H9 (cell line): ENCODE results near the gene EPS15. TPM values are rescaled to one million over a fixed set of nuclear protein-coding genes. Genes with fewer than 3 reads are reported as not detected.

ENCODE experiments used
- DNase-seq: peaks from one replicate; pipeline ENCODE4 v3.0.0-alpha.2; 2017
- H2AFZ ChIP-seq: one replicate; pipeline ENCODE4 v1.6.1; 2013; ENCODE audit warnings: mild to moderate bottlenecking, low read length, control low read depth, moderate library complexity
- H2AK5ac ChIP-seq: 2 replicates; pipeline ENCODE4 v1.6.1; 2013; ENCODE audit warnings: low read length, control low read depth, mixed read lengths; ENCODE audit not compliant: insufficient read length
- H2BK120ac ChIP-seq: one replicate; pipeline ENCODE4 v1.6.1; 2013; ENCODE audit warnings: low read depth, mild to moderate bottlenecking, low read length, control low read depth, inconsistent platforms; ENCODE audit not compliant: poor library complexity, severe bottlenecking
- H2BK12ac ChIP-seq: 2 replicates; pipeline ENCODE4 v1.6.1; 2013; ENCODE audit warnings: low read length, control low read depth, mixed read lengths, low read depth; ENCODE audit not compliant: insufficient read length
- H2BK15ac ChIP-seq: 2 replicates; pipeline ENCODE4 v1.6.1; 2013; ENCODE audit warnings: low read depth, low read length, control low read depth
- H2BK20ac ChIP-seq: one replicate; pipeline ENCODE4 v1.6.1; 2013; ENCODE audit warnings: low read depth, mild to moderate bottlenecking, low read length, control low read depth, inconsistent platforms; ENCODE audit not compliant: poor library complexity, severe bottlenecking
- H2BK5ac ChIP-seq: 2 replicates; pipeline ENCODE4 v1.6.1; 2013; ENCODE audit warnings: low read length, control low read depth, mixed read lengths; ENCODE audit not compliant: insufficient read length
- H3K14ac ChIP-seq: 2 replicates; pipeline ENCODE4 v1.6.1; 2013; ENCODE audit warnings: low read length, control low read depth; ENCODE audit not compliant: insufficient read depth
- H3K18ac ChIP-seq: 2 replicates; pipeline ENCODE4 v1.6.1; 2013; ENCODE audit warnings: low read depth, mild to moderate bottlenecking, mixed read lengths, low read length, control low read depth; ENCODE audit not compliant: insufficient read length
- H3K23ac ChIP-seq: 2 replicates; pipeline ENCODE4 v1.6.1; 2013; ENCODE audit warnings: low read length, control low read depth, mixed read lengths, low read depth; ENCODE audit not compliant: insufficient read length
- H3K23me2 ChIP-seq: 2 replicates; pipeline ENCODE4 v1.6.1; 2013; ENCODE audit warnings: low read depth, mild to moderate bottlenecking, mixed read lengths, low read length, control low read depth; ENCODE audit not compliant: insufficient read length, poor library complexity, severe bottlenecking
- H3K27ac ChIP-seq: 2 replicates; pipeline ENCODE4 v1.5.1; 2013; ENCODE audit warnings: low read length, control low read depth, mixed read lengths, low read depth; ENCODE audit not compliant: insufficient read length
- H3K27me3 ChIP-seq: 2 replicates; pipeline ENCODE4 v1.6.1; 2013; ENCODE audit warnings: low read length, control low read depth, inconsistent platforms; ENCODE audit not compliant: insufficient read depth
- H3K4ac ChIP-seq: 2 replicates; pipeline ENCODE4 v1.6.1; 2013; ENCODE audit warnings: low read depth, mild to moderate bottlenecking, control low read depth, inconsistent platforms, low read length, moderate library complexity
- H3K4me1 ChIP-seq: 2 replicates; pipeline ENCODE4 v1.6.1; 2013; ENCODE audit warnings: low read length, control low read depth, inconsistent platforms; ENCODE audit not compliant: insufficient read depth
- H3K4me2 ChIP-seq: 2 replicates; pipeline ENCODE4 v1.6.1; 2013; ENCODE audit warnings: low read length, control low read depth, mixed read lengths; ENCODE audit not compliant: insufficient read length, insufficient read depth
- H3K56ac ChIP-seq: 2 replicates; pipeline ENCODE4 v1.6.1; 2013; ENCODE audit warnings: low read depth, mild to moderate bottlenecking, mixed read lengths, low read length, control low read depth; ENCODE audit not compliant: insufficient read length
- H3K79me1 ChIP-seq: 2 replicates; pipeline ENCODE4 v1.6.1; 2013; ENCODE audit warnings: low read depth, mild to moderate bottlenecking, moderate library complexity, low read length, control low read depth, inconsistent platforms; ENCODE audit not compliant: insufficient read depth, poor library complexity, severe bottlenecking
- H3K79me2 ChIP-seq: 2 replicates; pipeline ENCODE4 v1.6.1; 2013; ENCODE audit warnings: low read length, control low read depth, inconsistent platforms; ENCODE audit not compliant: insufficient read depth
- H3K9ac ChIP-seq: 2 replicates; pipeline ENCODE4 v1.6.1; 2013; ENCODE audit warnings: low read length, control low read depth, mixed read lengths; ENCODE audit not compliant: insufficient read length; ENCODE audit errors: extremely low read depth
- H3K9me3 ChIP-seq: one replicate; pipeline ENCODE4 v1.6.1; 2013; ENCODE audit warnings: low read depth, low read length, inconsistent platforms; ENCODE audit not compliant: control insufficient read depth
- H3T11ph ChIP-seq: one replicate; pipeline ENCODE4 v1.6.1; 2013; ENCODE audit warnings: mild to moderate bottlenecking, low read length, control low read depth, inconsistent platforms
- H4K20me1 ChIP-seq: one replicate; pipeline ENCODE4 v1.6.1; 2013; ENCODE audit not compliant: control insufficient read depth, insufficient read length, insufficient read depth
- H4K5ac ChIP-seq: 2 replicates; pipeline ENCODE4 v1.6.1; 2013; ENCODE audit warnings: low read depth, mild to moderate bottlenecking, mixed read lengths, low read length, control low read depth; ENCODE audit not compliant: insufficient read length
- H4K8ac ChIP-seq: replicated peaks from 2 replicates; pipeline ENCODE4 v1.6.1; 2013; ENCODE audit warnings: low read length, control low read depth, mixed read lengths, low read depth; ENCODE audit not compliant: insufficient read length
- H4K91ac ChIP-seq: 2 replicates; pipeline ENCODE4 v1.6.1; 2013; ENCODE audit warnings: low read depth, mild to moderate bottlenecking, moderate library complexity, mixed read lengths, low read length, control low read depth; ENCODE audit not compliant: insufficient read length
- H3K27ac Mint-ChIP-seq, 3 experiments: 2 replicates in 2 of 3; 3 replicates in 1 of 3; pipeline ENCODE4 v1.8.0; 2020 to 2021; ENCODE audit warnings: mixed read lengths in 3 of 3, mild to moderate bottlenecking in 1 of 3, moderate library complexity in 1 of 3
- H3K27me3 Mint-ChIP-seq: 2 replicates; pipeline ENCODE4 v1.8.0; 2021; ENCODE audit warnings: low read depth, mild to moderate bottlenecking, moderate library complexity, mixed read lengths
- H3K36me3 Mint-ChIP-seq, 3 experiments: 2 replicates in 2 of 3; 3 replicates in 1 of 3; pipeline ENCODE4 v1.8.0; 2020 to 2021; ENCODE audit warnings: low read depth in 3 of 3, mixed read lengths in 3 of 3; ENCODE audit not compliant: insufficient read depth in 1 of 3
- H3K4me1 Mint-ChIP-seq, 2 experiments: 2 replicates each; pipeline ENCODE4 v1.8.0; 2020; ENCODE audit warnings: mixed read lengths in 2 of 2
- H3K4me3 Mint-ChIP-seq, 2 experiments: 2 replicates in 1 of 2; 3 replicates in 1 of 2; pipeline ENCODE4 v1.8.0; 2020 to 2021; ENCODE audit warnings: mild to moderate bottlenecking in 2 of 2, mixed read lengths in 2 of 2, moderate library complexity in 1 of 2
- H3K9me3 Mint-ChIP-seq, 2 experiments: 2 replicates in 1 of 2; 3 replicates in 1 of 2; pipeline ENCODE4 v1.8.0; 2020; ENCODE audit warnings: mild to moderate bottlenecking in 2 of 2, mixed read lengths in 2 of 2, moderate library complexity in 1 of 2
- WGBS: extraction: QIAGEN DNeasy Blood & Tissue Kit; methylation state at CpG from one replicate; pipeline ENCODE4 v1.1.7; 2013; ENCODE audit warnings: missing lambda C conversion rate, low lambda C conversion rate, mixed read lengths; ENCODE audit not compliant: insufficient read length; ENCODE audit errors: extremely low coverage; 5-methylcytosine and 5-hydroxymethylcytosine counted together
- total RNA-seq: library from RNA; stranded (reverse); gene quantifications from 2 replicates; pipeline ENCODE4 v1.2.1, GENCODE V29; 2021
- TF ChIP-seq, protein P1 (sequence below): fragments of 200-600 bp; sonication (generic); conservative IDR thresholded peaks from 3 replicates; pipeline ENCODE4 v1.8.0; 2021; ENCODE audit warnings: antibody characterized with exemption, mild to moderate bottlenecking

Gene EPS15
- total RNA-seq, 1 experiment from 2014 or later: 44.1 TPM

DNA sequence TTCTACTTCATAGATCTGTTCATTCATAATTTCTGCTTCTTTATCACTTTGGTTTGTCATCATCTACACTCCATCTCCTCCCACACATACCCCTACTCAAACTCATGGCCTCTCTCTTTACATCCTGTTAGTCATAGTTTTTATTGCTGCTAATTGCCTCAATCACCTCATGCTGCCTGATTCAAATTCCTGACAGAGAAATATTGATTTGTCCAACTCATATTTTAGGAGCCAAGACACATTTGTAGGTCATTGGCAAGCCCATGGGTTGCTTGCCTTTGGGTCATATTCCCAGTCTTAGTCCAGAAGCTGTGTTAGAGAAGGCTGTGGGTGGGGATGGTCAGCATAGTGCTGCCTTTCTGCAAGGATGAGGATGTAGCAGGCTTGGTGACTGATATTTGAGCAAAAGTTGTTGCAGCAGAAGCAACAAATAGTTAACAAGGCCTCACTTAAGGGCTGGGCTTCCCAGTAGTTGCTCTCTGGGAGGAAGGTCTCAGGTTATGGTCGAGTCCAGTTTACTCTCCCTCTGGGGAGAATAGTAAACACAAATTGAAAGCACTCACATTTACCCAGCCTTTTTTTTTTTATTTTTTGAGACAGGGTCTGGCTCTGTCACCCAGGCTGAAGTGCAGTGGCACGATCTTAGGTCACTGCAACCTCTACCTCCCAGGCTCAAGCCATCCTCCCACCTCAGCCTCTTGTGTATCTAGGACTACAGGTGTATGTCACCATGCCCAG is 22.4 kb upstream of the EPS15 start:
- H2AFZ ChIP-seq: no peak overlapping the region

More for the DNA sequence above, 22.4 kb upstream of the EPS15 start:
- H3K9me3 ChIP-seq: no peaks in the 10 kb centered on the region
- no peaks in the 10 kb centered on the region for H4K20me1 ChIP-seq
- H2BK15ac ChIP-seq: no peak overlapping the region
- H2BK12ac ChIP-seq: no peak overlapping the region
- H3K4me1 ChIP-seq: no peaks in the 10 kb centered on the region
- Mint-ChIP-seq H3K27ac (no peak overlapping the region; a peak in 1 of 7 replicates), H3K36me3 (no peaks in the 10 kb centered on the region), H3K27me3 (no peaks in the 10 kb centered on the region), H3K4me1 (peaks cover 4 to 6% of the 10 kb centered on the region in 2 experiments; a peak in 3 of 4 replicates), H3K9me3 (peaks cover 2 to 6% of the 10 kb centered on the region in 2 experiments; a peak in 3 of 5 replicates), H3K4me3 (no peak overlapping the region)
- H2BK120ac ChIP-seq: no peak overlapping the region
- H3K9ac ChIP-seq: no peak overlapping the region
- no peak overlapping the region for H2BK5ac ChIP-seq
- no peak overlapping the region for H3K27ac ChIP-seq
- H3T11ph ChIP-seq: no peak overlapping the region
- no peak overlapping the region for H3K56ac ChIP-seq
- no peaks in the 10 kb centered on the region for H3K79me1 ChIP-seq
- WGBS: no CpG with 5 or more reads among the region's 2 CpGs
- no peak overlapping the region for H4K5ac ChIP-seq
- DNase-seq: no peak
- no peak overlapping the region for H3K4me2 ChIP-seq
- no peak overlapping the region for H4K91ac ChIP-seq
- no peak overlapping the region for H3K23ac ChIP-seq
- no peak overlapping the region for H3K18ac ChIP-seq
- no peaks in the 10 kb centered on the region for H3K27me3 ChIP-seq
- H3K79me2 ChIP-seq: no peaks in the 10 kb centered on the region
- no peak overlapping the region for H2BK20ac ChIP-seq
- H2AK5ac ChIP-seq: no peak overlapping the region
- TF ChIP-seq, protein P1, sequence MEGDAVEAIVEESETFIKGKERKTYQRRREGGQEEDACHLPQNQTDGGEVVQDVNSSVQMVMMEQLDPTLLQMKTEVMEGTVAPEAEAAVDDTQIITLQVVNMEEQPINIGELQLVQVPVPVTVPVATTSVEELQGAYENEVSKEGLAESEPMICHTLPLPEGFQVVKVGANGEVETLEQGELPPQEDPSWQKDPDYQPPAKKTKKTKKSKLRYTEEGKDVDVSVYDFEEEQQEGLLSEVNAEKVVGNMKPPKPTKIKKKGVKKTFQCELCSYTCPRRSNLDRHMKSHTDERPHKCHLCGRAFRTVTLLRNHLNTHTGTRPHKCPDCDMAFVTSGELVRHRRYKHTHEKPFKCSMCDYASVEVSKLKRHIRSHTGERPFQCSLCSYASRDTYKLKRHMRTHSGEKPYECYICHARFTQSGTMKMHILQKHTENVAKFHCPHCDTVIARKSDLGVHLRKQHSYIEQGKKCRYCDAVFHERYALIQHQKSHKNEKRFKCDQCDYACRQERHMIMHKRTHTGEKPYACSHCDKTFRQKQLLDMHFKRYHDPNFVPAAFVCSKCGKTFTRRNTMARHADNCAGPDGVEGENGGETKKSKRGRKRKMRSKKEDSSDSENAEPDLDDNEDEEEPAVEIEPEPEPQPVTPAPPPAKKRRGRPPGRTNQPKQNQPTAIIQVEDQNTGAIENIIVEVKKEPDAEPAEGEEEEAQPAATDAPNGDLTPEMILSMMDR: no peak
- H3K14ac ChIP-seq: no peak overlapping the region
- no peaks in the 10 kb centered on the region for H3K23me2 ChIP-seq
- H4K8ac ChIP-seq: no peak overlapping the region
- H3K4ac ChIP-seq: no peak overlapping the region; the same call in 1 of the 2 replicates
